HepG2 (cell line): Measurements from ENCODE around the gene ZNF385B. TPM values are rescaled to one million over a fixed set of nuclear protein-coding genes. Genes with fewer than 3 reads are reported as not detected.
A peak's percentile ranks its signal among the peaks of the same experiment; 100 is the strongest.

Experiments used
- AGO2 ChIP-seq: fragments of 200-400 bp; formaldehyde crosslinking; optimal IDR thresholded peaks from 2 replicates; pipeline ENCODE3; 2017; ENCODE audit warnings: mild to moderate bottlenecking, low read depth, low read length, moderate library complexity
- CEBPG ChIP-seq: IDR thresholded peaks from 2 replicates; pipeline ENCODE4 v1.6.1; 2016
- FOSL2 ChIP-seq: sonication (generic); formaldehyde crosslinking; IDR thresholded peaks from 2 replicates; pipeline ENCODE4 v1.4.0; 2020; ENCODE audit warnings: missing genetic modification reagents
- GZF1 ChIP-seq: sonication (generic); formaldehyde crosslinking; IDR thresholded peaks from 2 replicates; pipeline ENCODE4 v1.5.1; 2020; ENCODE audit warnings: mild to moderate bottlenecking, missing genetic modification reagents
- HNF4A ChIP-seq: sonication (generic); formaldehyde crosslinking; IDR thresholded peaks from 2 replicates; pipeline ENCODE4 v1.4.0; 2020; ENCODE audit warnings: missing genetic modification reagents
- ISL2 ChIP-seq: sonication (generic); formaldehyde crosslinking; IDR thresholded peaks from 2 replicates; pipeline ENCODE4 v1.5.0; 2020; ENCODE audit warnings: missing genetic modification reagents
- PAXIP1 ChIP-seq: sonication (generic); formaldehyde crosslinking; conservative IDR thresholded peaks from 2 replicates; pipeline ENCODE4 v1.4.0; 2020; ENCODE audit warnings: mild to moderate bottlenecking, missing genetic modification reagents, moderate library complexity
- POLR2A ChIP-seq, 2 experiments: IDR thresholded peaks; 2 replicates each; pipeline ENCODE4 v1.6.1; 2011; ENCODE audit warnings: low read depth in 2 of 2, low read length in 2 of 2, mild to moderate bottlenecking in 1 of 2, moderate library complexity in 1 of 2; ENCODE audit not compliant: insufficient read depth in 1 of 2
- SMAD1 ChIP-seq: sonication (generic); formaldehyde crosslinking; IDR thresholded peaks from 2 replicates; pipeline ENCODE4 v1.4.0; 2020; ENCODE audit warnings: missing genetic modification reagents, low read depth, mild to moderate bottlenecking, borderline replicate concordance
- TMF1 ChIP-seq: sonication (generic); formaldehyde crosslinking; IDR thresholded peaks from 2 replicates; pipeline ENCODE4 v1.8.1; 2022; ENCODE audit warnings: low read depth, missing genetic modification reagents
- ZBTB2 ChIP-seq: sonication (generic); formaldehyde crosslinking; IDR thresholded peaks from 2 replicates; pipeline ENCODE4 v1.8.0; 2022; ENCODE audit warnings: low read depth, missing genetic modification reagents
- ZFP36 ChIP-seq: fragments of 150-350 bp; IDR thresholded peaks from 2 replicates; pipeline ENCODE4 v1.6.1; 2018; ENCODE audit warnings: borderline replicate concordance, low read length, low read depth; ENCODE audit not compliant: partially characterized antibody
- ZNF652 ChIP-seq: IDR thresholded peaks from 2 replicates; pipeline ENCODE4 v1.6.1; 2016; ENCODE audit warnings: low read depth, borderline replicate concordance
- ZNF839 ChIP-seq: sonication (generic); formaldehyde crosslinking; IDR thresholded peaks from 2 replicates; pipeline ENCODE4 v1.4.0; 2020; ENCODE audit warnings: missing genetic modification reagents, mild to moderate bottlenecking, borderline replicate concordance
- ZSCAN20 ChIP-seq: sonication (generic); formaldehyde crosslinking; IDR thresholded peaks from 2 replicates; pipeline ENCODE4 v1.4.0; 2020; ENCODE audit warnings: missing genetic modification reagents, mild to moderate bottlenecking, borderline replicate concordance
- polyA plus RNA-seq, 8 experiments: library from polyadenylated mRNA; depleted of rRNA in 3 of 8; stranded (reverse) in 7 of 8; unstranded in 1 of 8; fragments of >200 nt; fragmentation: Illumina TruSeq in 4 of 8; extraction: Trizol in 4 of 8; gene quantifications; 2 replicates each; pipeline versions ENCODE4 v1.2.1 to v1.2.3, GENCODE V29; 2011 to 2016; ENCODE audit warnings: low read depth in 4 of 8, missing spikeins in 1 of 8, mixed read lengths in 1 of 8; ENCODE audit not compliant: insufficient read depth in 1 of 8
- total RNA-seq, 5 experiments: library from RNA; depleted of rRNA; stranded (reverse); fragments of >200 nt; fragmentation: Illumina TruSeq; extraction: Trizol; gene quantifications; 2 replicates each; pipeline ENCODE4 v1.2.3, GENCODE V29; 2016; ENCODE audit warnings: low read depth in 1 of 5
- TF ChIP-seq, protein P1 (sequence below): sonication (generic); formaldehyde crosslinking; conservative IDR thresholded peaks from 2 replicates; pipeline ENCODE4 v1.8.0; 2022; ENCODE audit warnings: low read depth, missing genetic modification reagents
- TF ChIP-seq, protein P2 (sequence below): sonication (generic); formaldehyde crosslinking; IDR thresholded peaks from 2 replicates; pipeline ENCODE4 v1.8.1; 2023; ENCODE audit warnings: mild to moderate bottlenecking, missing genetic modification reagents
- TF ChIP-seq, protein P3 (sequence below): sonication (generic); formaldehyde crosslinking; IDR thresholded peaks from 2 replicates; pipeline ENCODE4 v1.4.0; 2020; ENCODE audit warnings: missing genetic modification reagents, borderline replicate concordance
- TF ChIP-seq, protein P4 (sequence below): sonication (generic); formaldehyde crosslinking; IDR thresholded peaks from 2 replicates; pipeline ENCODE4 v1.9.0; 2022; ENCODE audit warnings: missing genetic modification reagents, mild to moderate bottlenecking, borderline replicate concordance

Gene ZNF385B
- total and polyA plus RNA-seq, 2 of the 13 experiments (the other 11 are each of a cell fraction or from before 2014, with no cell fraction given): 3.3 to 6.7 TPM

DNA sequence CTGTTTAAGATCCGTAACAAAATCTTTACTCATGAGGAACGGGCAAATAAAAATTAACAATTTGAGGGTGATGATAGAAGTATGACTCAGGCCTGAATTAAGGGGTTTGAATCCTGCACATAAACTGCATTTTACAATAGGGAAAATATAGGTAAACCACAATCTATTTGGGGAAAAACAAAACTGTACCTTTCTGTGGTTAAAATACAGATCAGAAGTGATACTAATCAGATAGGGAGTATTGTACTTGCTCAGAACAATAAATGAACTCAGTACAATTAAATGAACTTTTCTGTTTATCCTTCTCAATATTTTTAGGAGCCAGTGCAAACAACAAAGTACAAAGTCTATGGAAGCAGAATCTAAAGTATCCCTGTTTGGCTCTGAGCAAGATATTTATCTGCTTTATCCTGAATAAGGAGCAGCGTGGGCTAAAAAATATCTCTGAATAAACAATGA lies 287.3 kb downstream of the ZNF385B start (continued):
- TF ChIP-seq FOSL2 (CRISPR knock-in tag) (no peak), HNF4A (CRISPR knock-in tag) (peak; percentile 89), TMF1 (CRISPR knock-in tag) (no peak), PAXIP1 (peak; percentile 91), ZBTB2 (CRISPR knock-in tag) (no peak), GZF1 (CRISPR knock-in tag) (no peak), ZSCAN20 (no peak), ZNF652 (CRISPR knock-in tag) (peak; percentile 41; the same call in 1 of the 2 replicates), ZNF839 (no peak), CEBPG (CRISPR knock-in tag) (0 out of 2 replicates have a peak, but pooled peaks have one; percentile 23), SMAD1 (CRISPR knock-in tag) (no peak), AGO2 (no peak), POLR2A (IDR thresholded peaks at IDR 0.05; ENCODE audit: insufficient read depth in 1 of 2, low read depth in 2 of 2, low read length in 2 of 2) (no peak), ZFP36 (no peak), ISL2 (CRISPR knock-in tag) (peak; percentile 87)
- TF ChIP-seq, protein P1, sequence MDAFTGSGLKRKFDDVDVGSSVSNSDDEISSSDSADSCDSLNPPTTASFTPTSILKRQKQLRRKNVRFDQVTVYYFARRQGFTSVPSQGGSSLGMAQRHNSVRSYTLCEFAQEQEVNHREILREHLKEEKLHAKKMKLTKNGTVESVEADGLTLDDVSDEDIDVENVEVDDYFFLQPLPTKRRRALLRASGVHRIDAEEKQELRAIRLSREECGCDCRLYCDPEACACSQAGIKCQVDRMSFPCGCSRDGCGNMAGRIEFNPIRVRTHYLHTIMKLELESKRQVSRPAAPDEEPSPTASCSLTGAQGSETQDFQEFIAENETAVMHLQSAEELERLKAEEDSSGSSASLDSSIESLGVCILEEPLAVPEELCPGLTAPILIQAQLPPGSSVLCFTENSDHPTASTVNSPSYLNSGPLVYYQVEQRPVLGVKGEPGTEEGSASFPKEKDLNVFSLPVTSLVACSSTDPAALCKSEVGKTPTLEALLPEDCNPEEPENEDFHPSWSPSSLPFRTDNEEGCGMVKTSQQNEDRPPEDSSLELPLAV: no peak
- TF ChIP-seq, protein P2, sequence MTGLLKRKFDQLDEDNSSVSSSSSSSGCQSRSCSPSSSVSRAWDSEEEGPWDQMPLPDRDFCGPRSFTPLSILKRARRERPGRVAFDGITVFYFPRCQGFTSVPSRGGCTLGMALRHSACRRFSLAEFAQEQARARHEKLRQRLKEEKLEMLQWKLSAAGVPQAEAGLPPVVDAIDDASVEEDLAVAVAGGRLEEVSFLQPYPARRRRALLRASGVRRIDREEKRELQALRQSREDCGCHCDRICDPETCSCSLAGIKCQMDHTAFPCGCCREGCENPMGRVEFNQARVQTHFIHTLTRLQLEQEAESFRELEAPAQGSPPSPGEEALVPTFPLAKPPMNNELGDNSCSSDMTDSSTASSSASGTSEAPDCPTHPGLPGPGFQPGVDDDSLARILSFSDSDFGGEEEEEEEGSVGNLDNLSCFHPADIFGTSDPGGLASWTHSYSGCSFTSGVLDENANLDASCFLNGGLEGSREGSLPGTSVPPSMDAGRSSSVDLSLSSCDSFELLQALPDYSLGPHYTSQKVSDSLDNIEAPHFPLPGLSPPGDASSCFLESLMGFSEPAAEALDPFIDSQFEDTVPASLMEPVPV (CRISPR knock-in tag): no peak
- TF ChIP-seq, protein P3, sequence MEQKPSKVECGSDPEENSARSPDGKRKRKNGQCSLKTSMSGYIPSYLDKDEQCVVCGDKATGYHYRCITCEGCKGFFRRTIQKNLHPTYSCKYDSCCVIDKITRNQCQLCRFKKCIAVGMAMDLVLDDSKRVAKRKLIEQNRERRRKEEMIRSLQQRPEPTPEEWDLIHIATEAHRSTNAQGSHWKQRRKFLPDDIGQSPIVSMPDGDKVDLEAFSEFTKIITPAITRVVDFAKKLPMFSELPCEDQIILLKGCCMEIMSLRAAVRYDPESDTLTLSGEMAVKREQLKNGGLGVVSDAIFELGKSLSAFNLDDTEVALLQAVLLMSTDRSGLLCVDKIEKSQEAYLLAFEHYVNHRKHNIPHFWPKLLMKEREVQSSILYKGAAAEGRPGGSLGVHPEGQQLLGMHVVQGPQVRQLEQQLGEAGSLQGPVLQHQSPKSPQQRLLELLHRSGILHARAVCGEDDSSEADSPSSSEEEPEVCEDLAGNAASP (CRISPR knock-in tag): peak; percentile 52; the same call in 1 of the 2 replicates
- TF ChIP-seq, protein P4, sequence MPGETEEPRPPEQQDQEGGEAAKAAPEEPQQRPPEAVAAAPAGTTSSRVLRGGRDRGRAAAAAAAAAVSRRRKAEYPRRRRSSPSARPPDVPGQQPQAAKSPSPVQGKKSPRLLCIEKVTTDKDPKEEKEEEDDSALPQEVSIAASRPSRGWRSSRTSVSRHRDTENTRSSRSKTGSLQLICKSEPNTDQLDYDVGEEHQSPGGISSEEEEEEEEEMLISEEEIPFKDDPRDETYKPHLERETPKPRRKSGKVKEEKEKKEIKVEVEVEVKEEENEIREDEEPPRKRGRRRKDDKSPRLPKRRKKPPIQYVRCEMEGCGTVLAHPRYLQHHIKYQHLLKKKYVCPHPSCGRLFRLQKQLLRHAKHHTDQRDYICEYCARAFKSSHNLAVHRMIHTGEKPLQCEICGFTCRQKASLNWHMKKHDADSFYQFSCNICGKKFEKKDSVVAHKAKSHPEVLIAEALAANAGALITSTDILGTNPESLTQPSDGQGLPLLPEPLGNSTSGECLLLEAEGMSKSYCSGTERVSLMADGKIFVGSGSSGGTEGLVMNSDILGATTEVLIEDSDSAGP: no peak
